ENCODE measurements around the gene WTIP.

- TF ChIP-seq POLR2A (IDR thresholded peaks at IDR 0.05; ENCODE audit: low read length) (no peak), GATA1 (IDR thresholded peaks at IDR 0.05; ENCODE audit: low read depth, low read length) (no peak)
Observed at GRCh38 chr19:34482380-34483250, 1.1 kb downstream of the WTIP start.

Measured in erythroblast (primary cell).